GM18502 (cell line): Measurements from ENCODE around the gene MAP3K14.

Experiments
- ATAC-seq: cut with Tn5 transposase; IDR thresholded peaks from one replicate; pipeline ENCODE4 v1.9.1; 2021; ENCODE audit warnings: mild to moderate bottlenecking; ENCODE audit not compliant: unreplicated experiment, poor library complexity

The MAP3K14 gene

GRCh38 chr17:45339646-45340605 lies 23.1 kb upstream of the MAP3K14 start:
- ATAC-seq = no peak

- ATAC-seq = no peak
Observed at GRCh38 chr17:45338996-45339535, 22.2 kb upstream of the MAP3K14 start.

GRCh38 chr17:45338023-45338781 lies 21.4 kb upstream of the MAP3K14 start:
- no peak for ATAC-seq

GRCh38 chr17:45336390-45337182 lies 19.8 kb upstream of the MAP3K14 start:
- no peak for ATAC-seq

- no peak for ATAC-seq
Observed at GRCh38 chr17:45335721-45336120, 18.9 kb upstream of the MAP3K14 start.

- no peak for ATAC-seq
Observed at GRCh38 chr17:45334701-45335677, 18.2 kb upstream of the MAP3K14 start.

GRCh38 chr17:45334231-45334630 lies 17.4 kb upstream of the MAP3K14 start:
- no peak for ATAC-seq

- ATAC-seq = no peak
Observed at GRCh38 chr17:45333702-45334092, 16.9 kb upstream of the MAP3K14 start.

GRCh38 chr17:45332989-45333701 lies 16.3 kb upstream of the MAP3K14 start:
- peak; percentile 58 for ATAC-seq

GRCh38 chr17:45332505-45332904 lies 15.7 kb upstream of the MAP3K14 start:
- no peak for ATAC-seq

GRCh38 chr17:45326626-45327025 lies 9.8 kb upstream of the MAP3K14 start:
- no peak for ATAC-seq

GRCh38 chr17:45325810-45326209 lies 9.0 kb upstream of the MAP3K14 start:
- no peak for ATAC-seq

- no peak for ATAC-seq
Observed at GRCh38 chr17:45324336-45324735, 7.5 kb upstream of the MAP3K14 start.

GRCh38 chr17:45322168-45322567 lies 5.3 kb upstream of the MAP3K14 start:
- no peak for ATAC-seq

- no peak for ATAC-seq
Observed at GRCh38 chr17:45320931-45321461, 4.2 kb upstream of the MAP3K14 start.

- no peak for ATAC-seq
Observed at GRCh38 chr17:45320349-45320930, 3.6 kb upstream of the MAP3K14 start.

GRCh38 chr17:45319239-45319703 lies 2.5 kb upstream of the MAP3K14 start:
- ATAC-seq = no peak
